ENCODE measurements around the gene KBTBD2. TPM values are rescaled to one million over a fixed set of nuclear protein-coding genes. Genes with fewer than 3 reads are reported as not detected.

KBTBD2 gene
- total and polyA plus RNA-seq, 8 donors, result 28.7 to 70.4 (median 61.3) TPM

- TF ChIP-seq CTCF (IDR thresholded peaks at IDR 0.05), result no peak
- H3K27me3 ChIP-seq, result no peaks in the 10 kb centered on the region
- DNase-seq (no peak), ATAC-seq (no peak)
- H3K4me3 ChIP-seq, result no peak overlapping the region
- peaks cover 0 to 81% of the 10 kb centered on the region in 2 donors for H3K36me3 ChIP-seq
- H3K9me3 ChIP-seq, result no peaks in the 10 kb centered on the region
- peaks cover 4 to 25% of the 10 kb centered on the region in 2 donors for H3K4me1 ChIP-seq
- intact Hi-C loops (cut with DNase I), result no loop called here
- no peak overlapping the region for H3K27ac ChIP-seq
Measured at GRCh38 chr7:32872421-32872820, 19.1 kb downstream of the KBTBD2 start.

- no peak for DNase-seq
- ATAC-seq, result no peak
- H3K27me3 ChIP-seq, result no peaks in the 10 kb centered on the region
- H3K4me1 ChIP-seq, result peaks cover 0 to 18% of the 10 kb centered on the region in 2 donors
- intact Hi-C loops (cut with DNase I), result no loop called here
- no peak for TF ChIP-seq CTCF (IDR thresholded peaks at IDR 0.05)
- H3K36me3 ChIP-seq, result peaks cover 0 to 85% of the 10 kb centered on the region in 2 donors
- H3K4me3 ChIP-seq, result no peak overlapping the region
- no peaks in the 10 kb centered on the region for H3K9me3 ChIP-seq
- no peak overlapping the region for H3K27ac ChIP-seq
Measured at GRCh38 chr7:32871624-32872371, 19.8 kb downstream of the KBTBD2 start.

- H3K36me3 ChIP-seq, result peaks cover 0 to 82% of the 10 kb centered on the region in 2 donors
- H3K27ac ChIP-seq, result no peak overlapping the region
- no peaks in the 10 kb centered on the region for H3K9me3 ChIP-seq
- TF ChIP-seq CTCF (IDR thresholded peaks at IDR 0.05), result no peak
- no peaks in the 10 kb centered on the region for H3K27me3 ChIP-seq
- DNase-seq (no peak), ATAC-seq (no peak)
- peaks cover 0 to 9% of the 10 kb centered on the region in 2 donors for H3K4me1 ChIP-seq
- no peak overlapping the region for H3K4me3 ChIP-seq
- intact Hi-C loops (cut with DNase I), result no loop called here
Measured at GRCh38 chr7:32870298-32870697, 21.3 kb downstream of the KBTBD2 start.

- no peak for TF ChIP-seq CTCF (IDR thresholded peaks at IDR 0.05)
- H3K4me1 ChIP-seq, result peaks cover 0 to 9% of the 10 kb centered on the region in 2 donors
- H3K4me3 ChIP-seq, result no peak overlapping the region
- DNase-seq (no peak), ATAC-seq (no peak)
- H3K36me3 ChIP-seq, result peaks cover 0 to 77% of the 10 kb centered on the region in 2 donors
- H3K27ac ChIP-seq, result no peak overlapping the region
- no peaks in the 10 kb centered on the region for H3K27me3 ChIP-seq
- intact Hi-C loops (cut with DNase I), result no loop called here
- H3K9me3 ChIP-seq, result no peaks in the 10 kb centered on the region
Measured at GRCh38 chr7:32869716-32870115, 21.8 kb downstream of the KBTBD2 start.

- Histone ChIP-seq H3K27me3 (no peaks in the 10 kb centered on the region), H3K36me3 (peaks cover 0 to 61% of the 10 kb centered on the region in 2 donors), H3K27ac (no peak overlapping the region), H3K9me3 (no peaks in the 10 kb centered on the region), H3K4me1 (peaks cover 0 to 9% of the 10 kb centered on the region in 2 donors), H3K4me3 (no peak overlapping the region)
- no peak for ATAC-seq
- no peak for DNase-seq
- no peak for TF ChIP-seq CTCF (IDR thresholded peaks at IDR 0.05)
- intact Hi-C loops (cut with DNase I), result no loop called here
Measured at GRCh38 chr7:32868116-32868515, 23.4 kb downstream of the KBTBD2 start.
